HepG2 (cell line): ENCODE data around the gene SMARCC1. TPM values are rescaled to one million over a fixed set of nuclear protein-coding genes. Genes with fewer than 3 reads are reported as not detected.

ENCODE experiments used
- ARID3A ChIP-seq: IDR thresholded peaks from 2 replicates; pipeline ENCODE4 v1.6.1; 2012; ENCODE audit warnings: low read depth, low read length, improper control_type of control experiment
- ARNT2 ChIP-seq: sonication (generic); formaldehyde crosslinking; IDR thresholded peaks from 2 replicates; pipeline ENCODE4 v1.8.0; 2022; ENCODE audit warnings: mild to moderate bottlenecking, low read depth, missing genetic modification reagents, moderate library complexity
- CERS6 ChIP-seq: sonication (generic); formaldehyde crosslinking; IDR thresholded peaks from 2 replicates; pipeline ENCODE4 v1.5.0; 2020; ENCODE audit warnings: missing genetic modification reagents
- FOXP1 ChIP-seq, 2 experiments: fragments of 450-650 bp in 1 of 2; IDR thresholded peaks; 2 replicates each; pipeline ENCODE4 v1.6.1; 2017 to 2018; ENCODE audit warnings: antibody characterized with exemption in 1 of 2
- GLI4 ChIP-seq: sonication (generic); formaldehyde crosslinking; IDR thresholded peaks from 2 replicates; pipeline ENCODE4 v1.5.1; 2020; ENCODE audit warnings: missing genetic modification reagents, mild to moderate bottlenecking, moderate library complexity, borderline replicate concordance
- IKZF1 ChIP-seq: fragments of 450-650 bp; IDR thresholded peaks from 2 replicates; pipeline ENCODE4 v1.7.1; 2016
- RBM39 ChIP-seq: fragments of 200-400 bp; formaldehyde crosslinking; IDR thresholded peaks from one replicate; pipeline ENCODE4 v1.6.1; 2018; ENCODE audit warnings: antibody characterized with exemption, mild to moderate bottlenecking, low read depth, low read length; ENCODE audit not compliant: poor library complexity, severe bottlenecking
- RFXANK ChIP-seq: IDR thresholded peaks from 2 replicates; pipeline ENCODE4 v1.6.1; 2016
- SCMH1 ChIP-seq: sonication (generic); formaldehyde crosslinking; IDR thresholded peaks from 2 replicates; pipeline ENCODE4 v1.9.0; 2021; ENCODE audit warnings: missing genetic modification reagents, mild to moderate bottlenecking, borderline replicate concordance
- TCF7 ChIP-seq: sonication (generic); IDR thresholded peaks from 2 replicates; pipeline ENCODE4 v1.6.1; 2016; ENCODE audit warnings: antibody characterized with exemption, low read depth
- ZFAT ChIP-seq: sonication (generic); formaldehyde crosslinking; conservative IDR thresholded peaks from 2 replicates; pipeline ENCODE4 v1.8.1; 2023; ENCODE audit warnings: missing genetic modification reagents, inconsistent platforms
- ZNF34 ChIP-seq: sonication (generic); formaldehyde crosslinking; IDR thresholded peaks from 2 replicates; pipeline ENCODE4 v1.4.0; 2020; ENCODE audit warnings: mild to moderate bottlenecking, missing genetic modification reagents, borderline replicate concordance
- ZNF556 ChIP-seq: sonication (generic); formaldehyde crosslinking; IDR thresholded peaks from 2 replicates; pipeline ENCODE4 v1.4.0; 2020; ENCODE audit warnings: mild to moderate bottlenecking, missing genetic modification reagents, borderline replicate concordance
- ZNF800 ChIP-seq: sonication (generic); formaldehyde crosslinking; IDR thresholded peaks from 2 replicates; pipeline ENCODE4 v1.4.0; 2020; ENCODE audit warnings: missing genetic modification reagents
- ZSCAN20 ChIP-seq: sonication (generic); formaldehyde crosslinking; IDR thresholded peaks from 2 replicates; pipeline ENCODE4 v1.4.0; 2020; ENCODE audit warnings: missing genetic modification reagents, mild to moderate bottlenecking, borderline replicate concordance
- polyA plus RNA-seq, 8 experiments: library from polyadenylated mRNA; depleted of rRNA in 3 of 8; stranded (reverse) in 7 of 8; unstranded in 1 of 8; fragments of >200 nt; fragmentation: Illumina TruSeq in 4 of 8; extraction: Trizol in 4 of 8; gene quantifications; 2 replicates each; pipeline versions ENCODE4 v1.2.1 to v1.2.3, GENCODE V29; 2011 to 2016; ENCODE audit warnings: low read depth in 4 of 8, missing spikeins in 1 of 8, mixed read lengths in 1 of 8; ENCODE audit not compliant: insufficient read depth in 1 of 8
- total RNA-seq, 5 experiments: library from RNA; depleted of rRNA; stranded (reverse); fragments of >200 nt; fragmentation: Illumina TruSeq; extraction: Trizol; gene quantifications; 2 replicates each; pipeline ENCODE4 v1.2.3, GENCODE V29; 2016; ENCODE audit warnings: low read depth in 1 of 5
- TF ChIP-seq, protein P1 (sequence below): sonication (generic); formaldehyde crosslinking; IDR thresholded peaks from 2 replicates; pipeline ENCODE4 v1.4.0; 2020; ENCODE audit warnings: mild to moderate bottlenecking, missing genetic modification reagents
- TF ChIP-seq, protein P2 (sequence below): sonication (generic); formaldehyde crosslinking; IDR thresholded peaks from 2 replicates; pipeline ENCODE4 v1.5.0; 2020; ENCODE audit warnings: mild to moderate bottlenecking, missing genetic modification reagents
- TF ChIP-seq, protein P3 (sequence below): IDR thresholded peaks from 2 replicates; pipeline ENCODE4 v1.6.1; 2018; ENCODE audit warnings: missing genetic modification reagents, mild to moderate bottlenecking, missing compliant biosample characterization

SMARCC1 gene
- total and polyA plus RNA-seq, 2 of the 13 experiments (the other 11 are each of a cell fraction or from before 2014, with no cell fraction given), result 47.9 to 58.4 TPM

- TF ChIP-seq ZSCAN20, result peak; percentile 89; the same call in 1 of the 2 replicates
- TF ChIP-seq IKZF1, result no peak
- TF ChIP-seq, protein P1, sequence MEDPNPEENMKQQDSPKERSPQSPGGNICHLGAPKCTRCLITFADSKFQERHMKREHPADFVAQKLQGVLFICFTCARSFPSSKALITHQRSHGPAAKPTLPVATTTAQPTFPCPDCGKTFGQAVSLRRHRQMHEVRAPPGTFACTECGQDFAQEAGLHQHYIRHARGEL (CRISPR knock-in tag), result peak; percentile 74; the same call in 1 of the 2 replicates
- no peak for TF ChIP-seq TCF7
- 0 out of 2 replicates have a peak, but pooled peaks have one; percentile 73 for TF ChIP-seq ZNF34
- peak; percentile 94; the same call in 1 of the 2 replicates for TF ChIP-seq GLI4
- peak; percentile 89; the same call in 1 of the 2 replicates for TF ChIP-seq ZNF556 (CRISPR knock-in tag)
- TF ChIP-seq RBM39, result peak; percentile 64
- TF ChIP-seq RFXANK (CRISPR knock-in tag), result no peak; the same call in 1 of the 2 replicates
- TF ChIP-seq FOXP1 (IDR thresholded peaks at IDR 0.05), result no peak
- TF ChIP-seq FOXP1 (CRISPR knock-in tag; IDR thresholded peaks at IDR 0.05), result no peak
- no peak for TF ChIP-seq ARID3A
- no peak; the same call in 1 of the 2 replicates for TF ChIP-seq ZFAT (CRISPR knock-in tag)
- TF ChIP-seq CERS6 (CRISPR knock-in tag), result 0 out of 2 replicates have a peak, but pooled peaks have one; percentile 28
- TF ChIP-seq, protein P2, sequence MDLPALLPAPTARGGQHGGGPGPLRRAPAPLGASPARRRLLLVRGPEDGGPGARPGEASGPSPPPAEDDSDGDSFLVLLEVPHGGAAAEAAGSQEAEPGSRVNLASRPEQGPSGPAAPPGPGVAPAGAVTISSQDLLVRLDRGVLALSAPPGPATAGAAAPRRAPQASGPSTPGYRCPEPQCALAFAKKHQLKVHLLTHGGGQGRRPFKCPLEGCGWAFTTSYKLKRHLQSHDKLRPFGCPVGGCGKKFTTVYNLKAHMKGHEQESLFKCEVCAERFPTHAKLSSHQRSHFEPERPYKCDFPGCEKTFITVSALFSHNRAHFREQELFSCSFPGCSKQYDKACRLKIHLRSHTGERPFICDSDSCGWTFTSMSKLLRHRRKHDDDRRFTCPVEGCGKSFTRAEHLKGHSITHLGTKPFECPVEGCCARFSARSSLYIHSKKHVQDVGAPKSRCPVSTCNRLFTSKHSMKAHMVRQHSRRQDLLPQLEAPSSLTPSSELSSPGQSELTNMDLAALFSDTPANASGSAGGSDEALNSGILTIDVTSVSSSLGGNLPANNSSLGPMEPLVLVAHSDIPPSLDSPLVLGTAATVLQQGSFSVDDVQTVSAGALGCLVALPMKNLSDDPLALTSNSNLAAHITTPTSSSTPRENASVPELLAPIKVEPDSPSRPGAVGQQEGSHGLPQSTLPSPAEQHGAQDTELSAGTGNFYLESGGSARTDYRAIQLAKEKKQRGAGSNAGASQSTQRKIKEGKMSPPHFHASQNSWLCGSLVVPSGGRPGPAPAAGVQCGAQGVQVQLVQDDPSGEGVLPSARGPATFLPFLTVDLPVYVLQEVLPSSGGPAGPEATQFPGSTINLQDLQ (CRISPR knock-in tag), result 0 out of 2 replicates have a peak, but pooled peaks have one; percentile 56
- peak; percentile 85 for TF ChIP-seq ARNT2 (CRISPR knock-in tag)
- TF ChIP-seq SCMH1 (CRISPR knock-in tag), result no peak
- TF ChIP-seq, protein P3, sequence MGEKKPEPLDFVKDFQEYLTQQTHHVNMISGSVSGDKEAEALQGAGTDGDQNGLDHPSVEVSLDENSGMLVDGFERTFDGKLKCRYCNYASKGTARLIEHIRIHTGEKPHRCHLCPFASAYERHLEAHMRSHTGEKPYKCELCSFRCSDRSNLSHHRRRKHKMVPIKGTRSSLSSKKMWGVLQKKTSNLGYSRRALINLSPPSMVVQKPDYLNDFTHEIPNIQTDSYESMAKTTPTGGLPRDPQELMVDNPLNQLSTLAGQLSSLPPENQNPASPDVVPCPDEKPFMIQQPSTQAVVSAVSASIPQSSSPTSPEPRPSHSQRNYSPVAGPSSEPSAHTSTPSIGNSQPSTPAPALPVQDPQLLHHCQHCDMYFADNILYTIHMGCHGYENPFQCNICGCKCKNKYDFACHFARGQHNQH (CRISPR knock-in tag), result 0 out of 2 replicates have a peak, but pooled peaks have one; percentile 58
- 0 out of 2 replicates have a peak, but pooled peaks have one; percentile 30 for TF ChIP-seq ZNF800 (CRISPR knock-in tag)
Observed at GRCh38 chr3:47824541-47825473, 43.1 kb upstream of the SMARCC1 start (continued).
